ENCODE data around the gene HTR3D.
"Not testable (repeated sequence)": the region's sequence is repeated elsewhere in the genome, so short reads cannot be mapped to it uniquely, and the experiment has no call there.

Gene HTR3D

GRCh38 chr3:184016811-184017671 lies 14.5 kb upstream of the HTR3D start:
- peak; percentile 61 for DNase-seq

- DNase-seq, result peak; percentile 93
Measured at GRCh38 chr3:184017672-184018423, 13.7 kb upstream of the HTR3D start, which contains the start of gene ABCC5. ABCC5 (minus strand) TSS chr3:184017884; CDS start chr3:184014392, 3,492 bp downstream.

GRCh38 chr3:184018424-184018973 lies 13.0 kb upstream of the HTR3D start:
- DNase-seq, result no peak

- DNase-seq, result peak; percentile 15
Measured at GRCh38 chr3:184022323-184022722, 9.2 kb upstream of the HTR3D start.

- not testable (repeated sequence) for DNase-seq
Measured at GRCh38 chr3:184025256-184025655, 6.3 kb upstream of the HTR3D start.

- DNase-seq, result not testable (repeated sequence)
Measured at GRCh38 chr3:184028275-184028890, 3.2 kb upstream of the HTR3D start.

- no peak for DNase-seq
Measured at GRCh38 chr3:184029443-184029842, 2.1 kb upstream of the HTR3D start.

GRCh38 chr3:184030536-184030935 lies 1.0 kb upstream of the HTR3D start:
- no peak for DNase-seq

- no peak for DNase-seq
Measured at GRCh38 chr3:184037816-184038215, 6.3 kb downstream of the HTR3D start.

- not testable (repeated sequence) for DNase-seq
Measured at GRCh38 chr3:184038307-184038706, 6.8 kb downstream of the HTR3D start.

- DNase-seq, result no peak
Measured at GRCh38 chr3:184039414-184039813, 7.9 kb downstream of the HTR3D start.

- DNase-seq, result peak; percentile 19
Measured at GRCh38 chr3:184040010-184040409, 8.5 kb downstream of the HTR3D start.

- DNase-seq, result no peak
Measured at GRCh38 chr3:184042617-184043016, 11.1 kb downstream of the HTR3D start.

GRCh38 chr3:184045995-184046394 lies 14.5 kb downstream of the HTR3D start:
- no peak for DNase-seq

- no peak for DNase-seq
Measured at GRCh38 chr3:184050217-184050847, 18.8 kb downstream of the HTR3D start.

- DNase-seq, result no peak
Measured at GRCh38 chr3:184052767-184053166, 21.2 kb downstream of the HTR3D start, which contains the start of gene HTR3C. HTR3C (plus strand) TSS chr3:184053047; CDS start chr3:184053081, 34 bp downstream.

GRCh38 chr3:184058029-184058428 lies 26.5 kb downstream of the HTR3D start:
- peak; percentile 13 for DNase-seq

- DNase-seq, result no peak
Measured at GRCh38 chr3:184059424-184059823, 27.9 kb downstream of the HTR3D start.

- DNase-seq, result no peak
Measured at GRCh38 chr3:184062637-184063036, 31.1 kb downstream of the HTR3D start.

- no peak for DNase-seq
Measured at GRCh38 chr3:184066211-184066610, 34.7 kb downstream of the HTR3D start.

- DNase-seq, result no peak
Measured at GRCh38 chr3:184067573-184068055, 36.1 kb downstream of the HTR3D start.

GRCh38 chr3:184068344-184068743 lies 36.8 kb downstream of the HTR3D start:
- DNase-seq, result no peak

Data from fibroblast of skin of back (primary cell).